Iris pigment epithelial cell (primary cell): ENCODE data around the gene MYO16.

Experiments
- DNase-seq: peaks from one replicate; pipeline ENCODE4 v3.0.0-alpha.2; 2011; ENCODE audit warnings: low read depth

Gene MYO16

DNA sequence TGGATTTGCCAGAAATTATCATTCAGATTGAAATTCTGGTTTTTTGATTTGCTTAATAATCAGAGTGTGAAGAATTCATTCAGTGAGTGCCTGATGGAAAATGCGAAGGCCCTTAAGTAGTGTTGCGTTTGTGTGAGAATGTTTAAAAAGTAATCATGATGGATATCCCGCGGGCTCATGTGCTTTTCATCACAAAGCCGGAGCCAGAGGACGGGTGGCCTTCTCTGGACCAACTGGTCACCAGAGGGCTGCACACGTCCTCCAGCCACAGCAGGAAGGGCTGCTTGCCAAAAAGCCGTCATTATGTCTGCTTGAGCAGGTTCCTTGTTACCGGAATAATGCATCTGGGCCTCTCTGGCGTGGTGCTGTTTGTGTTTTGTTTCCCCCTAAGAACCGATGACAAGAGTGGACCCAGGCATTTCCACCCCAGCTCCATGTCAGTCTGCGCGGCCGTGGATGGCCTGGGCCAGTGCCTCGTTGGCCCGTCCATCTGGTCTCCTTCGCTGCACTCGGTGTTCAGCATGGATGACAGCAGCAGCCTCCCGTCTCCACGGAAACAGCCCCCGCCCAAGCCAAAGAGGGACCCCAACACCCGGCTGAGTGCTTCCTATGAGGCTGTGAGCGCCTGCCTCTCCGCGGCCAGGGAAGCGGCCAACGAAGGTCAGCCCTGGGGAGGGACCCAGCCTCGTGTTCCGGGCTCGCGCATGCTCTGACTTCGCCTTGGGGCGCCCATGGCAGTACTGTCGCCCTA lies 497.7 kb downstream of the MYO16 start:
- DNase-seq: no peak

DNA sequence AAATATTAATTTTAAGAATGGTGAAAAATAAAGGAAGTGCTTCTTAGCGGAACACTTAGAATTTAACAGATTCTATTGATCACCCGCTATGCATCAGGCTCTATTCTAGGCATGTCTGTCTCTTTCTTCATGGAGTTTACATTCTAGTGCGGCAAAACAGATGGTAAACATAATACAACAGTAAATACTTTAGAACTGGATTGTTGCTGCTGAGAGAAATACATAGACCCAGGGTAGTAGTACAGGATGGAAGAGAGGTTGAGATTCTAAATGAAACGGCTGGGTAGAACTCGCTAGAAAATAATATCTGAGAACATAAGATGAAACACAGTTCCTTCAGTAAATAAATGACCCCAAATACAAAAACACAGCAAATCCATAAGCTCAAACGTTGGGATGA lies 498.7 kb downstream of the MYO16 start:
- no peak for DNase-seq

DNA sequence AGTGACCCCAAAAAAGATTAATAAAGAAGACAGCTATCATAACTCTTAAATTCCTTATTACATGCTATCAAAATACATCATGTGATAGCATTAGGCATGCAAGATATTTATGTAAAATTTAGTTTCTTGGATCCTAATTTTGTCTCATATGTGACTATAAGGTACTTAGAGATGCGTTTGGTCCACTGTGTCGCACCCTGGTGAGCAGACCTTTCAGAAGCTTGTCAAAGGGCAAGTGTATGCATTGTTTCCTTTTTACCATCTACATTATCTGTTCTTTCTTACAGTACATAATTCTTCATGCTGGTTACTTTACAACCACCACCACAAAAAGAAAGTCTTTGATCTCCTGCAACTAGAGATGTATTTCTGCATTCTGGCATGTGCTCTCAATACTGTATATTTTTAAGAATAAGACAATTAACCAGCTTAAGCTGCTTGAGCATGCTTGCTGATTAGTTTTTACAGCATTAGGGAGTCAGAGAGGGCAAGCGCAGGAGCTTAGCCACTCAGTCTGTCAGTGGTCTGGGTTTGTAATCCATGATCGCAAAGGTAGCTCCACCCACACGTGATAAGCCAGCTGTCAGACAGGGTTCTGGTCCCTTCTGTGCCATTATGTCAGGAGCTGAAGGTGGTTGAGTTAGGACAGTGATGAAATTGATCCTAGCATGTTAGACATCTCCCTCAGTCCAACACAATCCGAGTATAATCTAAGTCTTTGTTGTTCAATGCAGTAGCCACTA lies 500.9 kb downstream of the MYO16 start:
- no peak for DNase-seq

DNA sequence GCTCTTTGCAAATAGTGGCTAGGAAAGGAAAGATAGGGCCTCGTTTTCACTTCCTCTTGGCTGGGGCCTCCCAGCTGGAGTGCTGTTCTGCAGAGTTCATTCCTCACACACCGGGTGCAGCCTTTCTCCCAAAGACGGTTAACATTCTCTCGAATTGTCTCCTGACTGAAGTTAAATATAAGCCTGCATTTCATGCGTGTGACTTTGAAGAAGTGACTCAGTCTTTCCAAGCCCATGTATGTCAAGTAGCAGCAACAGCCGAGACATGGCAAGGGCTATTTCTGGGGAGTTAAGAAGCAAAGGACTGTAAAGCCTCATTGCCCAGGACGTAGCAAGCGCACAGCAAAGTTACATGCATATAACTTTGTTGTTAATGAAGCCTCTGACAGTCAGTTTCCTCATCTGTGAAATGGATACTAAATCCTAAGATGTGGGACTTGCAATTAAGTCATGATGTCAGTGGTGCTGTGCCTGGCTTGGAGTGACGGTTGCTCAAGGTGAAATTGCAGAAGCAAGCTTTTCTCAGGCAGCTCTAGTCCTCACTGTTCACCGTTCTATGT lies 502.4 kb downstream of the MYO16 start:
- DNase-seq: peak; percentile 44

DNA sequence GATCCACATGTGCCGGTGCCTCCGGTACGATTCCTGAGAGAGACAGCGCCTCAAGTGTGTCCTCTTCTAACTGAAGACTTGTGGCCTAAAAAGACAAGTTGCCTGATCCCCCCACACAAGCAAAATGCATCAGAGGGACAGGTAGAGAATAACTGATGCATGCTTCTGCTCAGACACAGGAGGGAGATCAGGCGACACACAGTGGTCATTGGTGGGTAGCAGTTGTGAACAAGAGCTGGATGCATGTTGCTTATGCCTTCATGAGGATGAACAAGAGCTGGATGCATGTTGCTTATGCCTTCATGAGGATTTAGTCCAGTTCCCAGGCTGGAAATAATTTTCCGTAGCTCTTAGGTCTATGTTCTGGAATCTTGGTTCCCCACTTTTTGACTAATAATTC lies 505.6 kb downstream of the MYO16 start:
- no peak for DNase-seq

DNA sequence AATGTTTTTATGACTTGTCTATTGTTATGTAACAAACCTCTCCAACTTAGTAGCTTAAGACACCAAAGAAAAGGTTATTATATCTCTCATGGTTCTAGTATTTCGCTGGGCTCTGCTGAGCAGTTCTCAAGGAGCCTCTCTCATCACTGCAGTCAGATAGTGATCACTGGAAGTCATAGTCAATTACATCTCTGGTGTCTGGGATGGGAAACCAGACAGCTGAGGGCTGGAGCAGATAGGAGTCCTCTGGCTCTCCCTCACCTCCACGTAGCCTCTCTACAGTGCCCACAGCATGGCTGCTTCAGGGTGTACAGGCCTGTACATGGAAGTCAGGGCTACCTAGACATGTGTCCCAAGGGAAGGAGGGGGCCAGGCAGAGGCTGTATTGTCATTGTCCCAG lies 507.5 kb downstream of the MYO16 start:
- no peak for DNase-seq

DNA sequence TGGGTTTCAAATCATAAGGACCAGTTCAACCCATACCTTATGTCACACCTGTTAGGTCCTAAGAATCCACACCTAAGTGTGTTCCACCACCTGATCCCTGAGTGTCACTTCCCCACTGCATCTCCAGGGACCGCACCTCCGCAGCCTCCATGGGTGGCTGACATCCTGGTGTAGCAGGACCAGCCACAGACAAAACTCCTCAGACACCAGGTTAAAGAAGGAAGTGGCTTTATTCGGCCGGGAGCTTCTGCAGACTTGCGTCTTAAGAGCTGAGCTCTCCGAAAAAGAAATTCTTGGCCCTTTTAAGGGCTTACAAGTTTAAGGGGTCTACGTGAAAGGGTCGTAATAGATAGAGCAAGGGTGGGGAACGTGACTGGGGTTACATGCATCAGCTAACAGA lies 509.9 kb downstream of the MYO16 start:
- DNase-seq: no peak

DNA sequence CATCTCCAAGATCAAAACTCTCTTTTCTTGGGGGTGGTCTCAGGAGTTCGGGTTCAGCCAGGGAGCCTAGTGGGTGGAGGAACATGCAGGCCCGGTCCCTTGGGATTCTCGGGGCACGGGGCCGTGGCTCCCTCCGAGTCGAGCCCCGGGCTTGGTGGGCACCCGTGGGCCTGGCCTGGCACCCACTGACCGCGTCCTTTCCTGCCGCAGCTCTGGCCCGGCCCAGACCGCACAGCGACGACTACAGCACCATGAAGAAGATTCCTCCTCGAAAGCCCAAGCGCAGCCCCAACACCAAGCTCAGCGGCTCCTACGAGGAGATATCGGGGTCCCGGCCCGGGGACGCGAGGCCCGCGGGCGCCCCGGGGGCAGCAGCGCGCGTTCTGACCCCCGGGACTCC lies 510.6 kb downstream of the MYO16 start:
- DNase-seq: no peak

DNA sequence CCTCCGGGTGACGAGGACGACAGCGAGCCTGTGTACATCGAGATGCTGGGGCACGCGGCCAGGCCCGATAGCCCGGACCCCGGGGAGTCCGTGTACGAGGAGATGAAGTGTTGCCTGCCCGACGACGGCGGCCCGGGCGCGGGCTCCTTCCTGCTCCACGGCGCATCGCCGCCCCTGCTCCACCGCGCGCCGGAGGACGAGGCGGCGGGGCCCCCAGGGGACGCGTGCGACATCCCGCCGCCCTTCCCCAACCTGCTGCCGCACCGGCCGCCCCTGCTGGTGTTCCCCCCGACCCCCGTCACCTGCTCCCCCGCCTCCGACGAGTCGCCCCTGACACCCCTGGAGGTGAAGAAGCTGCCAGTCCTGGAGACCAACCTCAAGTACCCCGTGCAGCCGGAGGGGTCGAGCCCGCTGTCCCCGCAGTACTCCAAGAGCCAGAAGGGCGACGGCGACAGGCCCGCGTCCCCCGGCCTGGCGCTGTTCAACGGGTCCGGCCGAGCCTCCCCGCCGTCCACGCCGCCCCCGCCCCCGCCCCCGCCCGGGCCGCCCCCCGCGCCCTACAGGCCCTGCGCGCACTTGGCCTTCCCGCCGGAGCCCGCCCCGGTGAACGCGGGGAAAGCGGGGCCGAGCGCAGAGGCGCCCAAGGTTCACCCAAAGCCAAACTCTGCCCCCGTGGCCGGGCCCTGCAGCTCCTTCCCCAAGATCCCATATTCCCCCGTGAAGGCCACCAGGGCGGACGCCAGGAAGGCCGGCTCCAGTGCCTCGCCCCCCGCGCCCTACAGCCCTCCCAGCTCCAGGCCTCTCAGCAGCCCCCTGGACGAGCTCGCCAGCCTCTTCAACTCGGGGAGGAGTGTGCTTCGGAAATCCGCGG lies 511.3 kb downstream of the MYO16 start:
- no peak for DNase-seq

DNA sequence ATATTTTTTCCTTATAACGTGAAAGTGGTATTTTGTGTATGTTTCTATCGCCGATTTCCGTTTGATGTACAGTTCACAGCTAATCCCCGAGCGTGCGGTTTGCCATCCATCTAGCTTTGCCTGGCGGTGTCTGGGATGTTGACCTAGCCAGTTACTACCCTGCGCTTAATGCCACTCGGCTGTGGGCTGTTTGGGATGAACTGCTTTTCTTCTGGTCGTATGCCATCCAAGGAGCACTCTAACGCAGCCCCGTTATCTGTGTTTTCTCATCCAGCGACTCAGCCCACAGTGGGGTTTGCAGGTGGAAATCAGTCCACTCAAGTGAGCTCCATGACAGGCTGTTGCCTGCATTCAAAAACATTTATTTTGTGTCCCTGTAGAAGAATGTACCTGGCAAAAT lies 512.3 kb downstream of the MYO16 start:
- no peak for DNase-seq

DNA sequence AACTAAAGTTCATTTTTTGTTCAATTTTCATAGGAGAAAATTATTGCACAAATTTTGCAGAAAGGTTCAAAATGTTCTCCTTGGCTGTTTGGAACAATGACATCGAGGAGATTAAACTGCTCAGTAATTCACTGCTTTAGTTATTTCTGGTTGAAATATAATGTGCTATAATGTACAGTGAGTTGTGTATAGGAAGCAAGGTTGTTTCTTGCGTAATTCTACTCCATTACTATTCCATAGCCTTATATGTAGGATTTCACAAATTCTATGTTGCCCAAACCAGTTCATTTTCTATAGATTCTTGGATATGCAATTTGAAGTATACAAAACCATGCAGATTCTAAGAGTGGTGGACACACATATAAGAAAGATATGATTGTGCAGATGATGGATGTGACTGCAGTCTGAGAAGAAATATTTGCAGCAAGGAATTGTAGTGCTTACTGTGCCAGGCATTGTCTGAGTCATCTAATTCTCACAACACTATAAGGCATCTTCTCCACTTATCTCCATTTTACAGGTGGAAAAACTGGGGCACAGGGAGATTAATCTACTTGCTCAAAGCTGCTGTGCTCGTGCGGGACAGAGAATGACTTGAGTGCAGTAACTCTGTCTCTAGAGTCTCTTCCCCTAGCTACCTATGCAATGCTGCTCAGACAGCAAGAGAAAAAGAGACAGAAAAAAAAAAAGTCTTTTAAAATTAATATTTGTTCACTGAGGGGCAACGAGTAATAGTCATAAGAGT lies 515.5 kb downstream of the MYO16 start:
- DNase-seq: peak; percentile 46

DNA sequence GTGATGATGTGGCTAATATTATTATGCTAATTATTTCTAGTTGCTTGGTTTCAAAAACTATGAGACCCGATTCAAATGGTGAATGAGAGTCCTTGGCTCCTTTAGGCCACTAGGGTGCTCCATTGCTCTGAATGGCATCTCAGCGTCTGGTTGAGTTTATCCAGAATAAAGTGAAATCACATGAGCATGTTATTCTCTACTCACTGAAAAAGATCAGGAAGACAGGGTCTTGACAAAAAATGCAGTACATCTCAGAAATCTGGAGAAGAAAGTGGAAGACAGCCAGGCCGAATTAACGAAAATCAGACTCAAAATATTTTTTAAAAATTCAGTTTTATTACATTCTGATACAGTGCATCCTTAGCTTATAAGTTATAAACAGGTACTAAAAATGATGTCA lies 516.2 kb downstream of the MYO16 start:
- DNase-seq: peak; percentile 86

DNA sequence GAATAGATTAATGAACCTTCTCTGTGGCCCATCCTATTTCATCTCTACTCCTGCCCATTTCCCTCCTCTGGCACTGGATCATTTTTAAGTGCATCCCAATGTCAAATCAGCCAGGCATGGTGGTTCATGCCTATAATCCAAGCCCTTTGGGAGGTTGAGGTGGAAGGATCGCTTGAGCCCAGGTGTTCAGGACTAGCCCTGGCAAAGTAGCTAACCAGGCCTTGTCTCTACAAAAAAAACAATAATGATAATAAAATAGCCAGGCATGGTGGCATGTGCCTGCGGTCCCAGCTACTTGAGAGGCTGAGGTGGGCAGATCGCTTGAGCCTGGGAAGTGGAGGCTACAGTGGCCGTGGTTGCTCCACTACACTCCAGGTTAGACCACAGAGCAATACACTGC lies 517.0 kb downstream of the MYO16 start:
- no peak for DNase-seq

DNA sequence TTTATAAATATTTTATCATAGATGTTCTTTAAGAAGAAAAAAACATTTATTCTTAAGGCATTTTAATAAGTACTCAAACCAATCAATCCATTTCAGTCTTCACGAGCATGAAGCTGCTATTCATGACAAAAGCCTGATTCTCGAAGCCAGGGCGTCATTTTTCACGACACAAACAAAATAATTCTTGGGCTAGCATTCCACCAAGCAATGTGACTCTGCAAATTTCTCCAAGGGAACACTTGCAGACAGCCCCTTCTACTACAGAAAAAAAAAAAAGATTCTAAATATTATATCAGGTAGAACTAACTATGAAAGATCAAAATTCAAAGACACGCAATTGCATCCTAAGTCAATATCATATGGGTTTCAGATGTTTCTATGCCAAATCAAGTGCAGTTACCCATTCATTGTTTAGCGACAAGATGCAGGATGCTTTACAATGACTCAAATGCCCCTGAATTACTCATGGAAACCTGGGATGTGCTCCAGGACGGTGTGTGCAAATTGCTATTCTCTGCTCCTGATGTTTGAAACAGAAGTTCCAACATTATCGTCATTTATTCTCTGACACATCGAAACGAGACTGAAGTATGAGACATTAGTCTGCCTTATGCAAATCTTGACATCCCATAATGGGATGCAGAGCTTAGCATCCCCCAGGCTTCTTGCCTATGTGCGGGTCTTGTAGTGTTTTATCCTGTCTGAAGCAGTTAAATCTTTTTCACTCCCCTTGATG lies 517.7 kb downstream of the MYO16 start:
- peak; percentile 83 for DNase-seq

DNA sequence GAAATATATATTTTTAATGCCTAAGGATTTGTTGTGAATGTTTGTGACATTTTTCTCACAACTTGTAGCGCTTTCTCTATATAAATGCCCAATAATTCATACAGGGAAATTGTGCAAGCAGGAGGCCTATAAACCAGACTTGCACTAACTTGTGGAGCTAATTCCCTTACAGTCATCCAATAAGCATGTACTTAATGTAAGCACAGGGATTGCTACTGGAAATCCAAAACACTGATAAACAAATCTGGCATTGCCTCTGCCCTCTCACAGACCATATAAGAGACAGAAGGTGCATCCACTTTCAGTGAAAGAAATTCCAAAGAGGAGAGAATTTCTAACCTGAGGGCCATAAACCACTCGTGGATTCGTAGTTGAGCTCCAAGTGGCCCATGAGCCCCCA lies 518.8 kb downstream of the MYO16 start:
- peak; percentile 83 for DNase-seq

DNA sequence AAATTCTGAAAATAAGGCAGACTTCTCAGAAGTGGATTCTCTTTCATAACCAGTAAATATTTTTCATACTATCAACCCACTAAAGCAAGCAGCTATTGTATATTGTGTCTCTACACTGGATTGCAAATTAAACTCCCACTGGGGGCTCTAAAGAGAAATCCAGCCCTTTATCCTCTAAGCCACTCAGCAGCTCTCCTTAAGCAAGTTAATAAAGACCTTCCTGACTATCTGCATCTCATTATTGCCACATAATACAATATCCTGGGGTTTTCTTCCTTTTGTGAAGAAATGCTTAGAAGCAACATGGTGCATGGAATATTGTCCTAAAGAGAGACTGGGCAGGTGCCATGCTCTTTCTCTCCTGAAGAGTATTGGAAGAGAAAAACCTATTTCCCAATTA lies 521.3 kb downstream of the MYO16 start:
- no peak for DNase-seq

DNA sequence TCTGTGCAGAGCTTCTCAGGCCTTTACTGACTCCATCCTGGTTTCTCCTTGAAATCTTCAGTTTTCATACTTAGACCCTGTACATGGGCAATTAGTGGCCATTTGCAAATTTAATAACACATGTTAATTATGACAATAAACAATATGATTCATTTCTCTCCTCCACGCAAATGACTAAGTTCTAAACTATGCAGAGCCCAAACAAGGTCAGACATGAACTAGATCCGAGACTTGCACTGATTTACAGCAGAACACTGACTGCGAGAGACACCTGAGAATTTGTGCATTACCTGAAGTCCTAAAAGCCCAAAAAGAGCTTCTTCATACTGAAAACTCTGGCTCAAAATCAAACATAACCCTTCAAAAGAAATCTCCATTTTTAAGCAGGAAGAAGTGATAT lies 521.8 kb downstream of the MYO16 start:
- peak; percentile 61 for DNase-seq

DNA sequence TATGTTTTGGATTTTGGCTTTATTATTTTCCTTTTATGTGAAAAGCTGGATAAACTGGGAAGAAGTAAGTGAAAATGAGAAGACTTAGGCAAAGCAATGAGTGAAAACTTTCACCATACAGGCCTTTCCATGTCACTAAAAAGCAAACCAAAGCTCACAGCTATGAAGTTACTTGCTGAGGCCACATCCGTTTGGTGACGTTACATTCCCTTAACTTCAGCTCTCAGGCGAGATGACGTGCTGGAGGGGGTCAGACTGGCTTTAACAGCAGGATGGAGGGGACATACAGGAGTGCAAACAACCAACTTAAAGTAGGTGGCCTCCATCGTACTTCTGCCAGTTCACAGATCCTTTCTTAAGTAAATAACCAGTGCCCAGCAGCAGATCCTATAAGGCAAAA lies 522.3 kb downstream of the MYO16 start:
- DNase-seq: peak; percentile 49

DNA sequence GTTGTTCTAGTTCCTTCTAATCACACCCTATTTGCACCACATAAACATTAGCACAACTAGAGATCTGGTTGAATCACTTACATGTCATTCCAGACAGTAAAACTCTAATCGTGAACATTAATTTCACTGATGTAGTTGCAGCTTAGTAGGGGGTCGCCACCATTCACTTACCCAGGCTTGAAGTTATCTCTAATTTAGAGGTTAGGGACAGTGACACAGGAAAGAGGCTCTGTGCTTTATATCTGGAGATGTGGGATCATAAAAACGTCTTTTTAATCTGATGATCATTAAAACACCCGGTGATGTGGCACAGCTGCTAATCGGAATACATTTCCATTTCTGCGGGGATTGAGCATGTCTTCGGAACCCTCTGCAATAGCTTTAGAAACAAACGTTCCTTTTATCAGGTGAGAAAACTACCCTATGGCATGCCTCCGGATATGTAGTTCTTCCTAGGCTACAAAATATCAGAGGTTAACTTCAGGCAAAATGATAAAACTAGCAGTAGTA lies 523.0 kb downstream of the MYO16 start:
- DNase-seq: no peak

DNA sequence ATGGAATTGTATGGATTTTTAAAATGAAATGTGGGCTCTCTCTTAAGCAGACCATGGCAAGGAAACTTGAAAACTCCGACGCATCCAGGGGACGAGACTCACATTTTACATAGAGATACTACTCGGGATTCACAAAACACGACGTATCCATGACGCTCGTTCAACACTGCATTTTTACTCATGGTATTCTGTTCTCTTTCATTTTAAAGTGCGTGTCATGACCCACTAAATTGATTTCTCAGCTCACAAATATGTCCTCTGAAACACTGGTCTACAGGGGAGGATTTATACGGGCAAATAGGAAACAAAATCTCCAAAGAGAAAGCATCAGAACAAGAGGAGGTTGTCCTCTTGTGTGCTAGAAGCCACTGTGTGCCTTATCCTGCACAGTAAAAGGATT lies 523.5 kb downstream of the MYO16 start:
- peak; percentile 29 for DNase-seq

DNA sequence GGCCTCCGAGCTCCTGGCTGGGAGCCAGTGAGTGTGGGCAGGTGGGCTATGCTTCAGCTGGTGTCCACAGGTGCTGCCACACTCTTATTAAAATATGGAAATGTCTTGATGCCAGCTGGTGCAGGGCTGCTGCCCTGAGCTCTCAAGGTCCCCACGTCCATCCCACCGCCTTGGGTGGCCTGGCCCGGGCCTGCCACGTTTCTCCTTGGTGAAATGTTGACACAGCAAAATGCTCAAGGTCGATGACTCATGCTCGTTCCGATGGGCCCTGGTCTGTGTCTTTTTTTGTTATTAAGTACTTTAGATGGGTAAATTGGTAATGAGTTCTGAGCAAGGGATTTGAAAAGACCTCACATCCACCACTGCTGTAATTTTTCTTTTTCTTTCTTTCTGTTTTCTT lies 524.7 kb downstream of the MYO16 start:
- DNase-seq: peak; percentile 68
